ENCODE results near the gene AFF3.

The AFF3 gene

GRCh38 chr2:99787769-99788382, 354.5 kb downstream of the AFF3 start:
- H3K9me3 ChIP-seq: no peaks in the 10 kb centered on the region
- H3K4me3 ChIP-seq: no peak overlapping the region
- H4K20me1 ChIP-seq: no peaks in the 10 kb centered on the region
- H3K36me3 ChIP-seq: peaks cover 3% of the 10 kb centered on the region; the same call in 1 of the 2 replicates
- H3K27ac ChIP-seq: no peak overlapping the region
- H3K4me1 ChIP-seq: peaks cover 7% of the 10 kb centered on the region; the same call in 1 of the 2 replicates
- TF ChIP-seq Cebpa-rat (IDR thresholded peaks at IDR 0.05): no peak
- no peaks in the 10 kb centered on the region for H3K27me3 ChIP-seq
- no peak overlapping the region for H3K9ac ChIP-seq
- H3K4me2 ChIP-seq: no peak overlapping the region

GRCh38 chr2:99786636-99787390, 355.6 kb downstream of the AFF3 start:
- no peaks in the 10 kb centered on the region for H3K9me3 ChIP-seq
- peaks cover 7% of the 10 kb centered on the region; the same call in 1 of the 2 replicates for H3K4me1 ChIP-seq
- TF ChIP-seq Cebpa-rat (IDR thresholded peaks at IDR 0.05): no peak
- no peaks in the 10 kb centered on the region for H3K27me3 ChIP-seq
- no peak overlapping the region for H3K4me2 ChIP-seq
- H3K27ac ChIP-seq: no peak overlapping the region
- H3K36me3 ChIP-seq: peaks cover 3% of the 10 kb centered on the region; the same call in 1 of the 2 replicates
- no peak overlapping the region for H3K9ac ChIP-seq
- no peak overlapping the region for H3K4me3 ChIP-seq
- H4K20me1 ChIP-seq: no peaks in the 10 kb centered on the region

- H3K4me1 ChIP-seq: peaks cover 7% of the 10 kb centered on the region; the same call in 1 of the 2 replicates
- no peak overlapping the region for H3K4me3 ChIP-seq
- peaks cover 7% of the 10 kb centered on the region; the same call in 1 of the 2 replicates for H3K9me3 ChIP-seq
- H3K4me2 ChIP-seq: no peak overlapping the region
- H3K36me3 ChIP-seq: 0 out of 2 replicates have a peak, but pooled peaks cover 3% of the 10 kb centered on the region
- H3K27me3 ChIP-seq: no peaks in the 10 kb centered on the region
- H3K9ac ChIP-seq: no peak overlapping the region
- H4K20me1 ChIP-seq: no peaks in the 10 kb centered on the region
- TF ChIP-seq Cebpa-rat (IDR thresholded peaks at IDR 0.05): no peak
- H3K27ac ChIP-seq: no peak overlapping the region
Observed at GRCh38 chr2:99784946-99785345, 357.4 kb downstream of the AFF3 start.

GRCh38 chr2:99784282-99784681, 358.1 kb downstream of the AFF3 start:
- Histone ChIP-seq H3K36me3 (0 out of 2 replicates have a peak, but pooled peaks cover 3% of the 10 kb centered on the region), H4K20me1 (no peaks in the 10 kb centered on the region), H3K27ac (no peak overlapping the region), H3K9me3 (peaks cover 12% of the 10 kb centered on the region; the same call in 1 of the 2 replicates), H3K4me1 (peaks cover under 1% of the 10 kb centered on the region; the same call in 1 of the 2 replicates), H3K27me3 (no peaks in the 10 kb centered on the region), H3K9ac (no peak overlapping the region), H3K4me2 (no peak overlapping the region), H3K4me3 (no peak overlapping the region)
- TF ChIP-seq Cebpa-rat (IDR thresholded peaks at IDR 0.05): no peak

GRCh38 chr2:99780276-99780675, 362.1 kb downstream of the AFF3 start:
- H3K27ac ChIP-seq: no peak overlapping the region
- H3K9ac ChIP-seq: no peak overlapping the region
- no peaks in the 10 kb centered on the region for H4K20me1 ChIP-seq
- H3K27me3 ChIP-seq: no peaks in the 10 kb centered on the region
- peaks cover 17% of the 10 kb centered on the region for H3K4me1 ChIP-seq
- peaks cover 26% of the 10 kb centered on the region for H3K9me3 ChIP-seq
- H3K4me2 ChIP-seq: no peak overlapping the region
- H3K36me3 ChIP-seq: peaks cover 16% of the 10 kb centered on the region; the same call in 1 of the 2 replicates
- H3K4me3 ChIP-seq: no peak overlapping the region
- TF ChIP-seq Cebpa-rat (IDR thresholded peaks at IDR 0.05): no peak

GRCh38 chr2:99779276-99779675, 363.1 kb downstream of the AFF3 start:
- TF ChIP-seq Cebpa-rat (IDR thresholded peaks at IDR 0.05): no peak
- H3K36me3 ChIP-seq: peaks cover 16% of the 10 kb centered on the region; the same call in 1 of the 2 replicates
- H3K27ac ChIP-seq: no peak overlapping the region
- H3K4me2 ChIP-seq: no peak overlapping the region
- H4K20me1 ChIP-seq: no peaks in the 10 kb centered on the region
- H3K4me3 ChIP-seq: no peak overlapping the region
- peaks cover 36% of the 10 kb centered on the region for H3K9me3 ChIP-seq
- no peak overlapping the region for H3K9ac ChIP-seq
- H3K27me3 ChIP-seq: no peaks in the 10 kb centered on the region
- H3K4me1 ChIP-seq: peaks cover 17% of the 10 kb centered on the region

GRCh38 chr2:99777656-99778290, 364.6 kb downstream of the AFF3 start:
- Histone ChIP-seq H4K20me1 (peaks cover 3% of the 10 kb centered on the region; the same call in 1 of the 2 replicates), H3K27ac (no peak overlapping the region), H3K36me3 (peaks cover 16% of the 10 kb centered on the region; the same call in 1 of the 2 replicates), H3K27me3 (no peaks in the 10 kb centered on the region), H3K4me1 (peaks cover 29% of the 10 kb centered on the region), H3K4me2 (no peak overlapping the region), H3K4me3 (no peak overlapping the region), H3K9me3 (peaks cover 38% of the 10 kb centered on the region), H3K9ac (no peak overlapping the region)
- TF ChIP-seq Cebpa-rat (IDR thresholded peaks at IDR 0.05): no peak

- Histone ChIP-seq H3K9me3 (peaks cover 38% of the 10 kb centered on the region), H3K27ac (no peak overlapping the region), H3K9ac (no peak overlapping the region), H3K27me3 (no peaks in the 10 kb centered on the region), H3K4me2 (0 out of 2 replicates have a peak overlapping the region, but pooled peaks have one; percentile 8), H4K20me1 (peaks cover 8% of the 10 kb centered on the region; the same call in 1 of the 2 replicates), H3K4me3 (no peak overlapping the region), H3K4me1 (peaks cover 36% of the 10 kb centered on the region), H3K36me3 (peaks cover 16% of the 10 kb centered on the region; the same call in 1 of the 2 replicates)
- no peak for TF ChIP-seq Cebpa-rat (IDR thresholded peaks at IDR 0.05)
Observed at GRCh38 chr2:99776906-99777646, 365.3 kb downstream of the AFF3 start.

All from BLaER1 (cell line).